Gastroesophageal sphincter (tissue), 3 donors: ENCODE measurements around the gene FOXK1.

Experiments used
- CTCF ChIP-seq, 4 experiments: fragments of 200-600 bp in 2 of 4; fragments of 450-650 bp in 2 of 4; sonication (generic) in 1 of 4; IDR thresholded peaks; one replicate each; pipeline ENCODE4 v1.5.1; 2017 to 2019; ENCODE audit warnings: antibody characterized with exemption in 4 of 4, mild to moderate bottlenecking in 2 of 4, moderate library complexity in 2 of 4
- EP300 ChIP-seq: sonication (generic); formaldehyde crosslinking; IDR thresholded peaks from one replicate; pipeline ENCODE4 v1.6.1; 2017; ENCODE audit warnings: antibody characterized with exemption, mild to moderate bottlenecking
- POLR2A ChIP-seq, 2 donors: fragments of 450-650 bp; IDR thresholded peaks; one replicate each; pipeline ENCODE4 v1.6.1; 2017; ENCODE audit warnings: antibody characterized with exemption in 2 of 2, mild to moderate bottlenecking in 2 of 2, moderate library complexity in 1 of 2
- POLR2AphosphoS5 ChIP-seq: sonication (generic); formaldehyde crosslinking; IDR thresholded peaks from one replicate; pipeline ENCODE4 v1.6.1; 2017; ENCODE audit warnings: antibody characterized with exemption

- TF ChIP-seq POLR2A (IDR thresholded peaks at IDR 0.05) (no peak), POLR2AphosphoS5 (no peak), CTCF (IDR thresholded peaks at IDR 0.05) (no peak), EP300 (no peak)
These were observed 102.7 kb downstream of the FOXK1 start for GRCh38 chr7:4784799-4785198.
